ENCODE data around the gene KRT80.

DNA sequence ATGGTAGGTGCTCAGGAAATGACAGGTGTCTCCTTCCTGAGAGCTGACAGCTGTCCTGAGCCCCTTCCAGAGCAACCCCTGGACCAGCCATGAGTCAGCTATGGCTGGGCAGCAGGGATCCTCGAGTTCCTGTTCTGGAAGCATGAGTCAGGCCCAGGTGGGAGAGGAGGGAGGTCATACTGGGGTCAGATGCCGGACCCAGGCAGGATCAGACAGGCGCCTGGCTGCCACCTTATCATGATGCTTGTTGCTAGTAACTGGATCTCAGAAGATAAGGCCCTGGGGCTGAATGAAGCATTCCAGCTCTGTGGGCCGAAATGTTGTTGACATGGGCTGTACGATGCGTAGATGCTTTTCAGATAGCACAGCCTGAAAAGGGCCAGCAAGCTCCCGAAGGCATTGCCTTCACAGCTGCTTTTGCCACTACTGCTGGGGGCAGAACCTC is 23.8 kb upstream of the KRT80 start:
- TF ChIP-seq CTCF (IDR thresholded peaks at IDR 0.05): no peak
- no peak for TF ChIP-seq POLR2A (IDR thresholded peaks at IDR 0.05)
